ENCODE data around the gene GAS2L1. TPM values are rescaled to one million over a fixed set of nuclear protein-coding genes. Genes with fewer than 3 reads are reported as not detected.

The GAS2L1 gene
- total RNA-seq, 1 experiment from 2014 or later, result 68.8 TPM

DNA sequence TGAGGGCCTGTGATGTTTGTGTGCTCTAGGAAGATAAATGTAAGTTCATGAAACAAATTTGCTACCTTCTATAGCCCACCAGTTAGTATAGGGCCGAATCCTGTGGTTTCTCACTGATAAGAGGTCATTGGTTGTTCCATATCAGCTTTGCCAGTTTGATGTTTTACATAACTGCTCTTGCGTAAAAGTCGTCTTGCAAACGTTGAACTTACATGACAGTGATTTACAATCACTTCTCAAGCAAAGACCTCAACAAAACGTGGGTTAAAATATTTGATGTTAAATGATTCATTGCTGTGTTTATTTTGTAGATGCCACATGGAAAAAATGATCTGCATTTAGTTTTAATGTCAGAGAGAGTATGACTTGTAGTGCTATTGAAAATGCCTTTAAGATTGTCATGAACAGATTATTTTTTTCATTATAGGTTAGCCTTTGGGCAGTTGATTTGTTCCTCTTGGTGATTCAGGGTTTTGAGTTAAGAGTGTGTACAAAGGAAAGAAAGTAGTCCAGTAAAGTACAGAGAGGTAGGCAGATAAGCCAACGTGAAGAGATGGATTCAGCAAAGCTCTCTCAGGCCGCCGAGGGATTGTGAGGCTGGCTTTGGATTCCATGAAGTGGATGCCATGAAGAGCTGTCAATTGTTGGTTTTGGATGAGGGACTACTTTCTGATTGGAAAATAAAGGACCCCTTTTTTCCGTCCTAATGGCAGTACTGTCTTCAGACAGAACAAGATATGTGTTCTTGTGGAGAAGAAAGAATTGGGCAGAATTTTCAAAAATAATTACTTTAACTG lies 35.8 kb upstream of the GAS2L1 start:
- peak; percentile 12 for DNase-seq (ENCODE audit: low read depth, low spot score)
- H3K36me3 ChIP-seq (ENCODE audit: control insufficient read depth, insufficient read depth, low read length), result peaks cover 58% of the 10 kb centered on the region

DNA sequence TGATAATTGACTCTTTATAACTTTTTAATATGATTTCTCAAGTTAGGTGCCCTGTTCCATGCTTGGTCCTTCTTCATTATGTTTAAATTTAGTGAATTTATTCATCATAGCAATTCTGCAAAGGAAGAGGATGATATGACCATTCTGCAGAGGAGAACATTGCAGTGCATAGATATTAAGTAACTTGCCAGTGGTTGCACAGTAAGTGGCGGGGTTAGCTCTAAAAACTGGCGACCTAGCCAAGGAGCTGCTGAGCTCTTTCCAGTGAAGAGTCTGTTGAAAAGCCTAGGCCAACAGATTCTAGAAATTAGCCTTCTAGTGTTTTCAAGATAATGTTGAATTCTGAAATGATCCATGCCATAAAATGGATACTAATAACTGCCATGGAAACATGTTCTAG lies 33.8 kb upstream of the GAS2L1 start:
- in situ Hi-C loops (cut with HindIII; ENCODE audit: low pct_unique_long_range_greater_than_20kb, low sequenced_read_pairs) (no loop called here), intact Hi-C loops (cut with micrococcal nuclease; ENCODE audit: unreplicated experiment) (no loop called here)
- no TSS peak for BruUV-seq (replicated peaks)
- TF ChIP-seq CTCF (IDR thresholded peaks at IDR 0.05) (no peak), TCF7L2 (IDR thresholded peaks at IDR 0.05; ENCODE audit: low read depth, low read length) (no peak), POLR2AphosphoS5 (IDR thresholded peaks at IDR 0.05; ENCODE audit: low read depth, low read length) (no peak), SIN3A (IDR thresholded peaks at IDR 0.05; ENCODE audit: borderline replicate concordance, insufficient read depth, low read depth, low read length) (no peak)
- TF ChIP-seq, protein P1, sequence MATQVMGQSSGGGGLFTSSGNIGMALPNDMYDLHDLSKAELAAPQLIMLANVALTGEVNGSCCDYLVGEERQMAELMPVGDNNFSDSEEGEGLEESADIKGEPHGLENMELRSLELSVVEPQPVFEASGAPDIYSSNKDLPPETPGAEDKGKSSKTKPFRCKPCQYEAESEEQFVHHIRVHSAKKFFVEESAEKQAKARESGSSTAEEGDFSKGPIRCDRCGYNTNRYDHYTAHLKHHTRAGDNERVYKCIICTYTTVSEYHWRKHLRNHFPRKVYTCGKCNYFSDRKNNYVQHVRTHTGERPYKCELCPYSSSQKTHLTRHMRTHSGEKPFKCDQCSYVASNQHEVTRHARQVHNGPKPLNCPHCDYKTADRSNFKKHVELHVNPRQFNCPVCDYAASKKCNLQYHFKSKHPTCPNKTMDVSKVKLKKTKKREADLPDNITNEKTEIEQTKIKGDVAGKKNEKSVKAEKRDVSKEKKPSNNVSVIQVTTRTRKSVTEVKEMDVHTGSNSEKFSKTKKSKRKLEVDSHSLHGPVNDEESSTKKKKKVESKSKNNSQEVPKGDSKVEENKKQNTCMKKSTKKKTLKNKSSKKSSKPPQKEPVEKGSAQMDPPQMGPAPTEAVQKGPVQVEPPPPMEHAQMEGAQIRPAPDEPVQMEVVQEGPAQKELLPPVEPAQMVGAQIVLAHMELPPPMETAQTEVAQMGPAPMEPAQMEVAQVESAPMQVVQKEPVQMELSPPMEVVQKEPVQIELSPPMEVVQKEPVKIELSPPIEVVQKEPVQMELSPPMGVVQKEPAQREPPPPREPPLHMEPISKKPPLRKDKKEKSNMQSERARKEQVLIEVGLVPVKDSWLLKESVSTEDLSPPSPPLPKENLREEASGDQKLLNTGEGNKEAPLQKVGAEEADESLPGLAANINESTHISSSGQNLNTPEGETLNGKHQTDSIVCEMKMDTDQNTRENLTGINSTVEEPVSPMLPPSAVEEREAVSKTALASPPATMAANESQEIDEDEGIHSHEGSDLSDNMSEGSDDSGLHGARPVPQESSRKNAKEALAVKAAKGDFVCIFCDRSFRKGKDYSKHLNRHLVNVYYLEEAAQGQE (IDR thresholded peaks at IDR 0.05; ENCODE audit: insufficient read depth in 1 of 2, low read depth in 2 of 2, low read length in 1 of 2), result no peak
- Histone ChIP-seq H3K4me3 (ENCODE audit: low read depth in 2 of 2, low read length in 2 of 2) (no peak overlapping the region), H3K4me1 (ENCODE audit: control insufficient read depth, insufficient read depth, low read length) (peaks cover 25% of the 10 kb centered on the region), H3K9me3 (ENCODE audit: control insufficient read depth, insufficient read depth, low read depth, low read length) (no peaks in the 10 kb centered on the region), H3K36me3 (ENCODE audit: control insufficient read depth, insufficient read depth, low read length) (peaks cover 70% of the 10 kb centered on the region), H3K27me3 (ENCODE audit: control insufficient read depth, insufficient read depth, low read length) (no peaks in the 10 kb centered on the region), H3K27ac (ENCODE audit: low read length) (no peak overlapping the region)
- DNase-seq (ENCODE audit: low read depth, low spot score), result no peak
- CTCF ChIA-PET, result no interaction called here
- POLR2A ChIA-PET, result no interaction called here
- ATAC-seq, result no peak

More for the DNA sequence above, 35.8 kb upstream of the GAS2L1 start:
- Histone ChIP-seq H3K4me3 (ENCODE audit: low read depth in 2 of 2, low read length in 2 of 2) (peak overlapping the region; percentile 91 to 98), H3K9me3 (ENCODE audit: control insufficient read depth, insufficient read depth, low read depth, low read length) (no peaks in the 10 kb centered on the region), H3K27ac (ENCODE audit: low read length) (peak overlapping the region; percentile 98), H3K27me3 (ENCODE audit: control insufficient read depth, insufficient read depth, low read length) (no peaks in the 10 kb centered on the region), H3K4me1 (ENCODE audit: control insufficient read depth, insufficient read depth, low read length) (peaks cover 34% of the 10 kb centered on the region)
- ATAC-seq, result no peak
- no TSS peak for BruUV-seq (replicated peaks)
- in situ Hi-C loops (cut with HindIII; ENCODE audit: low pct_unique_long_range_greater_than_20kb, low sequenced_read_pairs) (no loop called here), intact Hi-C loops (cut with micrococcal nuclease; ENCODE audit: unreplicated experiment) (no loop called here)
- CTCF ChIA-PET, result no interaction called here
- POLR2A ChIA-PET, result no interaction called here
- TF ChIP-seq CTCF (IDR thresholded peaks at IDR 0.05), result no peak
- TF ChIP-seq SIN3A (IDR thresholded peaks at IDR 0.05; ENCODE audit: borderline replicate concordance, insufficient read depth, low read depth, low read length), result no peak
- no peak for TF ChIP-seq POLR2AphosphoS5 (IDR thresholded peaks at IDR 0.05; ENCODE audit: low read depth, low read length)
- TF ChIP-seq TCF7L2 (IDR thresholded peaks at IDR 0.05; ENCODE audit: low read depth, low read length), result no peak
- TF ChIP-seq, protein P1 (IDR thresholded peaks at IDR 0.05; ENCODE audit: insufficient read depth in 1 of 2, low read depth in 2 of 2, low read length in 1 of 2), result no peak
